ENCODE results near the gene SLX4IP. TPM values are rescaled to one million over a fixed set of nuclear protein-coding genes. Genes with fewer than 3 reads are reported as not detected.
A peak's percentile ranks its signal among the peaks of the same experiment; 100 is the strongest.

Gene SLX4IP
- total RNA-seq, 4 donors from 2014 or later = 4.8 to 7.2 (median 5.7) TPM

- H3K27me3 ChIP-seq = no peaks in the 10 kb centered on the region
- H3K27ac ChIP-seq = peak overlapping the region; percentile 42
- 56% methylated on average over 9 of the region's 9 CpGs for WGBS
- H3K36me3 ChIP-seq = no peaks in the 10 kb centered on the region
- no peak for TF ChIP-seq POLR2AphosphoS5 (IDR thresholded peaks at IDR 0.05)
- DNase-seq (ENCODE audit: low spot score in 2 of 2) = no peak
- H3K4me1 ChIP-seq = peaks cover 89% of the 10 kb centered on the region
- H3K9me3 ChIP-seq = no peaks in the 10 kb centered on the region
- H3K4me3 ChIP-seq = no peak overlapping the region
Observed at GRCh38 chr20:10629946-10630650, 195.0 kb downstream of the SLX4IP start.

- Histone ChIP-seq H3K4me3 (no peak overlapping the region), H3K36me3 (no peaks in the 10 kb centered on the region), H3K4me1 (peaks cover 95% of the 10 kb centered on the region), H3K27ac (no peak overlapping the region), H3K9me3 (no peaks in the 10 kb centered on the region), H3K27me3 (no peaks in the 10 kb centered on the region)
- TF ChIP-seq POLR2AphosphoS5 (IDR thresholded peaks at IDR 0.05) (no peak), EP300 (IDR thresholded peaks at IDR 0.05) (no peak), CTCF (IDR thresholded peaks at IDR 0.05) (no peak), POLR2A (IDR thresholded peaks at IDR 0.05) (no peak)
- 89% methylated on average over 4 of the region's 4 CpGs for WGBS
- no peak for DNase-seq (ENCODE audit: low spot score in 2 of 2)
Observed at GRCh38 chr20:10631126-10631525, 196.0 kb downstream of the SLX4IP start.

GRCh38 chr20:10632721-10633509 lies 197.8 kb downstream of the SLX4IP start:
- Histone ChIP-seq H3K9me3 (no peaks in the 10 kb centered on the region), H3K27ac (peak overlapping the region; percentile 68), H3K4me3 (no peak overlapping the region), H3K4me1 (peaks cover 95% of the 10 kb centered on the region), H3K36me3 (no peaks in the 10 kb centered on the region), H3K27me3 (no peaks in the 10 kb centered on the region)
- 65% methylated on average over 12 of the region's 13 CpGs for WGBS
- DNase-seq (ENCODE audit: low spot score in 2 of 2) = no peak
- TF ChIP-seq CTCF (IDR thresholded peaks at IDR 0.05) = no peak
- TF ChIP-seq EP300 (IDR thresholded peaks at IDR 0.05) = no peak
- no peak for TF ChIP-seq POLR2AphosphoS5 (IDR thresholded peaks at IDR 0.05)
- TF ChIP-seq POLR2A (IDR thresholded peaks at IDR 0.05) = no peak

GRCh38 chr20:10633718-10634117 lies 198.6 kb downstream of the SLX4IP start:
- H3K36me3 ChIP-seq = peaks cover 1% of the 10 kb centered on the region
- H3K27ac ChIP-seq = peak overlapping the region; percentile 68
- WGBS = 75% methylated on average over 5 of the region's 5 CpGs
- no peak overlapping the region for H3K4me3 ChIP-seq
- DNase-seq (ENCODE audit: low spot score in 2 of 2) = no peak
- no peaks in the 10 kb centered on the region for H3K27me3 ChIP-seq
- TF ChIP-seq EP300 (IDR thresholded peaks at IDR 0.05) = no peak
- TF ChIP-seq CTCF (IDR thresholded peaks at IDR 0.05) = no peak
- no peak for TF ChIP-seq POLR2AphosphoS5 (IDR thresholded peaks at IDR 0.05)
- TF ChIP-seq POLR2A (IDR thresholded peaks at IDR 0.05) = no peak
- peaks cover 95% of the 10 kb centered on the region for H3K4me1 ChIP-seq
- H3K9me3 ChIP-seq = no peaks in the 10 kb centered on the region

- peaks cover 95% of the 10 kb centered on the region for H3K4me1 ChIP-seq
- TF ChIP-seq CTCF (IDR thresholded peaks at IDR 0.05) (no peak), POLR2A (IDR thresholded peaks at IDR 0.05) (no peak), POLR2AphosphoS5 (IDR thresholded peaks at IDR 0.05) (no peak), EP300 (IDR thresholded peaks at IDR 0.05) (no peak)
- H3K27ac ChIP-seq = peak overlapping the region; percentile 68
- H3K4me3 ChIP-seq = no peak overlapping the region
- H3K27me3 ChIP-seq = no peaks in the 10 kb centered on the region
- H3K9me3 ChIP-seq = no peaks in the 10 kb centered on the region
- H3K36me3 ChIP-seq = peaks cover 6% of the 10 kb centered on the region
- DNase-seq (ENCODE audit: low spot score in 2 of 2) = no peak
- 22% methylated on average over 5 of the region's 5 CpGs for WGBS
Observed at GRCh38 chr20:10634211-10634610, 199.1 kb downstream of the SLX4IP start.
